DND-41 (cell line): ENCODE data around the gene CCSER2.

Experiments used
- CTCF ChIP-seq: IDR thresholded peaks from 2 replicates; pipeline ENCODE4 v1.5.1; 2012; ENCODE audit warnings: borderline replicate concordance, low read length, moderate library complexity, mild to moderate bottlenecking; ENCODE audit not compliant: poor library complexity, severe bottlenecking; ENCODE audit errors: extremely low read depth
- EZH2 ChIP-seq: IDR thresholded peaks from 3 replicates; pipeline ENCODE4 v1.6.1; 2012; ENCODE audit warnings: borderline replicate concordance, low read depth, mild to moderate bottlenecking, moderate library complexity, low read length, inconsistent platforms; ENCODE audit not compliant: severe bottlenecking

- TF ChIP-seq CTCF (no peak), EZH2 (no peak)
Observed at GRCh38 chr10:84552478-84552877, 224.1 kb downstream of the CCSER2 start.
